ENCODE measurements around the gene LARGE1.

The LARGE1 gene

GRCh38 chr22:33600113-33600512 lies 320.2 kb downstream of the LARGE1 start:
- Histone ChIP-seq H3K27me3 (replicated peaks) (no peaks in the 10 kb centered on the region), H3K27ac (no peak overlapping the region), H3K36me3 (replicated peaks) (no peaks in the 10 kb centered on the region), H3K4me3 (ENCODE audit: low read depth, low read length) (no peak overlapping the region)
- DNase-seq, result no peak
- TF ChIP-seq, protein P1, sequence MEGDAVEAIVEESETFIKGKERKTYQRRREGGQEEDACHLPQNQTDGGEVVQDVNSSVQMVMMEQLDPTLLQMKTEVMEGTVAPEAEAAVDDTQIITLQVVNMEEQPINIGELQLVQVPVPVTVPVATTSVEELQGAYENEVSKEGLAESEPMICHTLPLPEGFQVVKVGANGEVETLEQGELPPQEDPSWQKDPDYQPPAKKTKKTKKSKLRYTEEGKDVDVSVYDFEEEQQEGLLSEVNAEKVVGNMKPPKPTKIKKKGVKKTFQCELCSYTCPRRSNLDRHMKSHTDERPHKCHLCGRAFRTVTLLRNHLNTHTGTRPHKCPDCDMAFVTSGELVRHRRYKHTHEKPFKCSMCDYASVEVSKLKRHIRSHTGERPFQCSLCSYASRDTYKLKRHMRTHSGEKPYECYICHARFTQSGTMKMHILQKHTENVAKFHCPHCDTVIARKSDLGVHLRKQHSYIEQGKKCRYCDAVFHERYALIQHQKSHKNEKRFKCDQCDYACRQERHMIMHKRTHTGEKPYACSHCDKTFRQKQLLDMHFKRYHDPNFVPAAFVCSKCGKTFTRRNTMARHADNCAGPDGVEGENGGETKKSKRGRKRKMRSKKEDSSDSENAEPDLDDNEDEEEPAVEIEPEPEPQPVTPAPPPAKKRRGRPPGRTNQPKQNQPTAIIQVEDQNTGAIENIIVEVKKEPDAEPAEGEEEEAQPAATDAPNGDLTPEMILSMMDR (IDR thresholded peaks at IDR 0.05; ENCODE audit: low read depth, low read length, missing control alignments), result no peak
- in situ Hi-C loops (cut with HindIII; ENCODE audit: low pct_ligation_motif_present, low sequenced_read_pairs), result no loop called here

DNA sequence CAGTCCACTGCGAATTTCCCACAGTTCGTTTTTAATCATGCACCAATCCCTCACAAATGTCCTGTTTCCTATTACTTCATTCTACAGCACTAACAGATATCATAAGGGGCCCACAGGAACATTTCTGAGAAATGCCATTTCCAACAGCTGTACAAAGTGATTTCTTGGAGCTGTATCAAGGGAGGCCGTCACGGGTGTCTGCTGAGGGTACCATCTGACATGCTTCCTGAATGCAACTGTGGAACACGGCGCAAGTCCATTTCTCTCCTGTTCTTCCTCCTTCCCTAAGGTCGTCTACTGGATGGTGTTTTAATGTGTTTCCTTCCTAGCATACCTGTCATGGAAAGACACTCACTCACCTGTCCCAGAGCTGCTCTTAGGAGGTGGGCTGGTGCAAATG lies 320.7 kb downstream of the LARGE1 start:
- H3K27ac ChIP-seq, result no peak overlapping the region
- no peak overlapping the region for H3K4me3 ChIP-seq (ENCODE audit: low read depth, low read length)
- no peaks in the 10 kb centered on the region for H3K36me3 ChIP-seq (replicated peaks)
- no peak for DNase-seq
- in situ Hi-C loops (cut with HindIII; ENCODE audit: low pct_ligation_motif_present, low sequenced_read_pairs), result no loop called here
- TF ChIP-seq, protein P1 (IDR thresholded peaks at IDR 0.05; ENCODE audit: low read depth, low read length, missing control alignments), result no peak
- H3K27me3 ChIP-seq (replicated peaks), result no peaks in the 10 kb centered on the region

DNA sequence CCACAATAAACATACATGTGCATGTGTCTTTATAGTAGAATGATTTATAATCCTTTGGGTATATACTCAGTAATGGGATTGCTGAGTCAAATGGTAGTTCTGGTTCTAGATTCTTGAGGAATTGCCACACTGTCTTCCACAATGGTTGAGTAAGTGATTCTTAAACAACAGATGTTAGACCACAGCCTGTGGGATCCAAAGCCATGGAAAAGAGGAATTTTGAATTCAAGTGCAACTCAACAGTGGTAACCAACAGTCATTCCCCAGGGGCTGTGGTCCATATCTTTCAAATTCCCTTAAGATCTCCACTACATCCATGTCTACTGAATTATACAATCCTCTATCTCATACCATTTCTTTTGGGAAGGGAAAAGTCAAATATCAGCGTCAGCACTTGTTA lies 321.5 kb downstream of the LARGE1 start:
- Histone ChIP-seq H3K27ac (no peak overlapping the region), H3K36me3 (replicated peaks) (no peaks in the 10 kb centered on the region), H3K27me3 (replicated peaks) (no peaks in the 10 kb centered on the region), H3K4me3 (ENCODE audit: low read depth, low read length) (no peak overlapping the region)
- TF ChIP-seq, protein P1 (IDR thresholded peaks at IDR 0.05; ENCODE audit: low read depth, low read length, missing control alignments), result no peak
- no peak for DNase-seq
- in situ Hi-C loops (cut with HindIII; ENCODE audit: low pct_ligation_motif_present, low sequenced_read_pairs), result no loop called here

- DNase-seq, result no peak
- H3K27ac ChIP-seq, result no peak overlapping the region
- in situ Hi-C loops (cut with HindIII; ENCODE audit: low pct_ligation_motif_present, low sequenced_read_pairs), result no loop called here
- H3K27me3 ChIP-seq (replicated peaks), result no peaks in the 10 kb centered on the region
- TF ChIP-seq, protein P1 (IDR thresholded peaks at IDR 0.05; ENCODE audit: low read depth, low read length, missing control alignments), result no peak
- no peaks in the 10 kb centered on the region for H3K36me3 ChIP-seq (replicated peaks)
- no peak overlapping the region for H3K4me3 ChIP-seq (ENCODE audit: low read depth, low read length)
Measured at GRCh38 chr22:33597274-33597985, 322.8 kb downstream of the LARGE1 start.

- TF ChIP-seq, protein P1 (IDR thresholded peaks at IDR 0.05; ENCODE audit: low read depth, low read length, missing control alignments), result no peak
- Histone ChIP-seq H3K36me3 (replicated peaks) (no peaks in the 10 kb centered on the region), H3K27me3 (replicated peaks) (no peaks in the 10 kb centered on the region), H3K27ac (no peak overlapping the region), H3K4me3 (ENCODE audit: low read depth, low read length) (no peak overlapping the region)
- no peak for DNase-seq
- in situ Hi-C loops (cut with HindIII; ENCODE audit: low pct_ligation_motif_present, low sequenced_read_pairs), result no loop called here
Measured at GRCh38 chr22:33593818-33594217, 326.5 kb downstream of the LARGE1 start.

DNA sequence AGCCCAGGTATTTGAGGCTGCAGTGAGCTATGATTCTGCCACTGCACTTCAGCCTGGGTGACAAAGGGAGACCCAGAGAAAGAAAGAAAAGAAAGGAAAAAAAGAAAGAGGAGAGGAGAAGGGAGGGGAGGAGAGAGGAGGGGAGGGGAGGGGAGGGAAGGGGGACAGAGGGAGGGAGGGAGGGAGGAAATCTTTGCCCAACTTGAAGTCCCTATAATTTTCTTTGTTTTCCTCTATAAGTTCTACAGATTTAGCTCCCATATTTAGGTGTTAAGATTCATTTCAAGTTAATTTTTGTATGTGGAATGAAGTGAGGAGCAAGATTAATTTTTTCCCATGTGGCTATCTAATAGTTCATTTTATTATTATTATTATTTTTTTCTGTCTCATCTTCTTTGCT lies 328.3 kb downstream of the LARGE1 start:
- TF ChIP-seq, protein P1 (IDR thresholded peaks at IDR 0.05; ENCODE audit: low read depth, low read length, missing control alignments), result no peak
- no peaks in the 10 kb centered on the region for H3K36me3 ChIP-seq (replicated peaks)
- no peak overlapping the region for H3K4me3 ChIP-seq (ENCODE audit: low read depth, low read length)
- H3K27me3 ChIP-seq (replicated peaks), result no peaks in the 10 kb centered on the region
- H3K27ac ChIP-seq, result no peak overlapping the region
- in situ Hi-C loops (cut with HindIII; ENCODE audit: low pct_ligation_motif_present, low sequenced_read_pairs), result no loop called here
- DNase-seq, result no peak

All from brain microvascular endothelial cell (primary cell).